ENCODE data around the gene LRMDA.

Gene LRMDA

GRCh38 chr10:76126607-76127527 lies 695.4 kb downstream of the LRMDA start:
- DNase-seq: no peak

DNA sequence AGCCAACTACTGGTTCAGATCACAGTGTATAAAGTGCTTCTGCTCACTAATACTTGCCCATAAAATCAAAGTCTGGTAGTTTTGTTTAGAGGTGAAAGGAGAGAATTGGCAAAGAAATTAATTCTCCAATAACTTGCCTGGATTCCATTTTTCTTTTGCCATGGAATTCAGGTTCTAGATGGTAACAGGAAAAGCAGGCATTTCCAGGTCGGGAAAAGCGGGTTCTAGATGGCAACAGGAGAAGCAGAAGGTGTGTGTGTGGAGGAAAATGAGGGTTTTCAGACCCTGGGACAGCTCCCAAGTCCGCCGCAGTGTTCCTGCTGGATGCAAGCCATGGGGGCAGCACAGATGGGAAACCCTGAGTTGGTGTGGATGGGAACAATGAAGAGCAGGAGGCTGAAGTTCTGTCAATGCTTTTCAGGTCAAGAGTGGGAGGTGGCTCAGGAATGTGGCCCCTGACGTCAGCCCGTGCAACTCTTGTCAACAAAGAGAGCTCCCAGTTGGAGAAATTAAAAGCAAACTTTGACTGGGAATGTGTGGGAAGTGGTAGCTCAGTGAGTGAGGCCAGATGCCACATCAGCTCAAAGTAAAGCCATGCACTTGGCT lies 696.7 kb downstream of the LRMDA start:
- DNase-seq: no peak
- Histone ChIP-seq H3K27ac (no peak overlapping the region), H3K9me3 (ENCODE audit: severe bottlenecking) (no peaks in the 10 kb centered on the region), H3K4me3 (ENCODE audit: low read depth, low read length) (no peak overlapping the region), H3K27me3 (ENCODE audit: insufficient read depth, low read depth, severe bottlenecking) (no peaks in the 10 kb centered on the region), H3K36me3 (no peaks in the 10 kb centered on the region)
- no peak for TF ChIP-seq CTCF (IDR thresholded peaks at IDR 0.05; ENCODE audit: low read depth, low read length)

More at GRCh38 chr10:76126607-76127527, 695.4 kb downstream of the LRMDA start:
- Histone ChIP-seq H3K9me3 (ENCODE audit: severe bottlenecking) (no peaks in the 10 kb centered on the region), H3K27me3 (ENCODE audit: insufficient read depth, low read depth, severe bottlenecking) (no peaks in the 10 kb centered on the region), H3K4me3 (ENCODE audit: low read depth, low read length) (no peak overlapping the region), H3K36me3 (no peaks in the 10 kb centered on the region), H3K27ac (no peak overlapping the region)
- TF ChIP-seq CTCF (IDR thresholded peaks at IDR 0.05; ENCODE audit: low read depth, low read length): no peak

GRCh38 chr10:76129213-76129612 lies 697.8 kb downstream of the LRMDA start:
- TF ChIP-seq CTCF (IDR thresholded peaks at IDR 0.05; ENCODE audit: low read depth, low read length): no peak
- no peaks in the 10 kb centered on the region for H3K9me3 ChIP-seq (ENCODE audit: severe bottlenecking)
- no peak overlapping the region for H3K27ac ChIP-seq
- H3K36me3 ChIP-seq: no peaks in the 10 kb centered on the region
- no peak overlapping the region for H3K4me3 ChIP-seq (ENCODE audit: low read depth, low read length)
- no peak for DNase-seq
- no peaks in the 10 kb centered on the region for H3K27me3 ChIP-seq (ENCODE audit: insufficient read depth, low read depth, severe bottlenecking)

DNA sequence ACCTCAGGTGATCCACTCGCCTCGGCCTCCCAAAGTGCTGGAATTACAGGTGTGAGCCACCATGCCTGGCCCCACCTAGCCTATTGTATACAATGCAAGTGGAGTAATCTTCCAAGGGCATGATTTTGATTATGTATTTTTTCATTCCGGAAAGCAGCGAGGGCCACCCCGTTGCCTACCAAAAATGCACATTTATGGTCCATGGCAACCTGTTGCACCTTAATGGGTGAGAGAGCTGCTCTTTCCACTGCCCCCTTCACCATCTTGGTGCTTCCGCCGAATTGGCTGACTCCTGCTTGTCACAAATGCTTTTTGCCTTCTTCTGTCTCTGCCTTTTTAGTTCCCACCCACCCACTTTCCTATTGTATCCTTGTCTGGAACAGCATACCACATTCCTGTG lies 699.5 kb downstream of the LRMDA start:
- Histone ChIP-seq H3K9me3 (ENCODE audit: severe bottlenecking) (no peaks in the 10 kb centered on the region), H3K27ac (no peak overlapping the region), H3K36me3 (no peaks in the 10 kb centered on the region), H3K4me3 (ENCODE audit: low read depth, low read length) (no peak overlapping the region), H3K27me3 (ENCODE audit: insufficient read depth, low read depth, severe bottlenecking) (no peaks in the 10 kb centered on the region)
- no peak for TF ChIP-seq CTCF (IDR thresholded peaks at IDR 0.05; ENCODE audit: low read depth, low read length)
- DNase-seq: no peak

GRCh38 chr10:76133597-76134255 lies 702.3 kb downstream of the LRMDA start:
- Histone ChIP-seq H3K9me3 (ENCODE audit: severe bottlenecking) (no peaks in the 10 kb centered on the region), H3K27ac (no peak overlapping the region; the same call in 1 of the 2 replicates), H3K27me3 (ENCODE audit: insufficient read depth, low read depth, severe bottlenecking) (no peaks in the 10 kb centered on the region), H3K36me3 (no peaks in the 10 kb centered on the region), H3K4me3 (ENCODE audit: low read depth, low read length) (no peak overlapping the region)
- DNase-seq: peak; percentile 49
- no peak for TF ChIP-seq CTCF (IDR thresholded peaks at IDR 0.05; ENCODE audit: low read depth, low read length)

Data from WERI-Rb-1 (cell line).